ENCODE measurements around the gene RAPGEF6. TPM values are rescaled to one million over a fixed set of nuclear protein-coding genes. Genes with fewer than 3 reads are reported as not detected.

The RAPGEF6 gene
- total RNA-seq, 4 donors from 2014 or later = 10.2 to 26.5 (median 13.7) TPM

DNA sequence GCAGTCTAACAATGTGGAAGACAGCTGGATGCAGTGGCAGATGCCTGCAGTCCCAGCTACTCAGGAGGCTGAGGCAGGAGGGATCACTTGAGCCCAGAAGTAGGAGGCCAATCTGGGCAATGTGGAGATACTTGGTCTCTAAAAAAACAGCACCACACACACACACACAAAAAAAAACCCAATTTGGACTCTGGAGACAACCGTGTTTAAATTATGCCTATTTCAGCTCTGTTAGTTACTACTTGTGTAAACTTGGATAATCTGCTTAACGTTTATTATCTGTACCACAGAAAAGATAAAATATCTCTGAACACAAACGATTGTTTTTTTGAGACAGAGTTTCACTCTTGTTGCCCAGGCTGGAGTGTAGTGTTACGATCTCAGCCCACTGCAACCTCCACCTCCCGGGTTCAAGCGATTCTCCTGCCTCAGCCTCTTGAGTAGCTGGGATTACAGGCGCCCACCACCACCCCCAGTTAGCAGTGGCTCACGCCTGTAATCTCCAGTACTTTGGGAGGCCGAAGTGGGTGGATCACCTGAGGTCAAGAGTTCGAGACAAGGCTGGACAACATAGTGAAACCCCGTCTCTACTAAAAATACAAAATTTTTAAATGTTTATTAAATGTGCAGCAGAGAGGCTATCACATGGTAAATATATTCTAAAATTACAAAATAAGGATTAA is 17.7 kb downstream of the RAPGEF6 start:
- Histone ChIP-seq H3K27ac (no peak overlapping the region), H3K4me3 (no peak overlapping the region), H3K4me1 (peaks cover 0 to 9% (median 0%) of the 10 kb centered on the region in 3 donors), H3K27me3 (no peaks in the 10 kb centered on the region), H3K36me3 (no peaks in the 10 kb centered on the region), H3K9me3 (no peaks in the 10 kb centered on the region)
- WGBS, 2 donors = 76 to 79% methylated on average over 10 to 11 of the region's 11 CpGs
- no peak for DNase-seq
- TF ChIP-seq CTCF (IDR thresholded peaks at IDR 0.05) (no peak), POLR2A (IDR thresholded peaks at IDR 0.05) (no peak)
- intact Hi-C loops (cut with DNase I) = no loop called here

- TF ChIP-seq CTCF (IDR thresholded peaks at IDR 0.05) (no peak), POLR2A (IDR thresholded peaks at IDR 0.05) (no peak)
- DNase-seq = no peak
- no peaks in the 10 kb centered on the region for H3K9me3 ChIP-seq
- intact Hi-C loops (cut with DNase I) = no loop called here
- WGBS, 2 donors = 84 to 94% methylated on average over 2 of the region's 2 CpGs
- no peaks in the 10 kb centered on the region for H3K27me3 ChIP-seq
- no peak overlapping the region for H3K4me3 ChIP-seq
- no peaks in the 10 kb centered on the region for H3K36me3 ChIP-seq
- H3K4me1 ChIP-seq = peaks cover 0 to 9% (median 0%) of the 10 kb centered on the region in 3 donors
- no peak overlapping the region for H3K27ac ChIP-seq
Observed at GRCh38 chr5:131615957-131616356, 19.1 kb downstream of the RAPGEF6 start.

DNA sequence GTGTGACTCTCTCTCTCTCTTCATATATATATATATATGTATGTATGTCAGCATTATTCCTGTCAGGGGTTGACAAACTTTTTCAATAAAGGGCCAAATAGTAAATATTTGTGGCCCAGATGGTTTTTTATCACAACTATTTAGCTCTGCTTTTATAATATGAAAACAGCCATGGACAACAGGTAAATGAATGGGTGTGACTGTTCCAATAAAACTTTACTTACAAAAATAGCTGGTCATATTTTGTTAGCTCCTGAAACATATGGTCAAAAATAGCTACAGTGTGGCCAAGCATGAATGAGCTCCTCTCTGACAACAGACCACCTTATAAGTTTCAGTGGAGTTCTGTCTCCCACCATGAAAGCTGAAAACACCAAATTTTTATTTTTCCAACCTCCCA is 21.6 kb downstream of the RAPGEF6 start:
- H3K27ac ChIP-seq = no peak overlapping the region
- no peak for DNase-seq
- no peaks in the 10 kb centered on the region for H3K9me3 ChIP-seq
- intact Hi-C loops (cut with DNase I) = no loop called here
- no peak for TF ChIP-seq POLR2A (IDR thresholded peaks at IDR 0.05)
- no peak for TF ChIP-seq CTCF (IDR thresholded peaks at IDR 0.05)
- no peaks in the 10 kb centered on the region for H3K27me3 ChIP-seq
- peaks cover 0 to 13% (median 0%) of the 10 kb centered on the region in 3 donors for H3K4me1 ChIP-seq
- H3K36me3 ChIP-seq = no peaks in the 10 kb centered on the region
- H3K4me3 ChIP-seq = no peak overlapping the region

GRCh38 chr5:131611064-131611381 is 24.0 kb downstream of the RAPGEF6 start:
- H3K27ac ChIP-seq = no peak overlapping the region
- H3K27me3 ChIP-seq = no peaks in the 10 kb centered on the region
- intact Hi-C loops (cut with DNase I) = no loop called here
- no peaks in the 10 kb centered on the region for H3K36me3 ChIP-seq
- DNase-seq = no peak
- no peak overlapping the region for H3K4me3 ChIP-seq
- WGBS, 2 donors = 88 to 96% methylated on average over 2 of the region's 2 CpGs
- H3K9me3 ChIP-seq = no peaks in the 10 kb centered on the region
- peaks cover 0 to 12% (median 0%) of the 10 kb centered on the region in 3 donors for H3K4me1 ChIP-seq
- TF ChIP-seq CTCF (IDR thresholded peaks at IDR 0.05) (no peak), POLR2A (IDR thresholded peaks at IDR 0.05) (no peak)

GRCh38 chr5:131610198-131611063 is 24.6 kb downstream of the RAPGEF6 start:
- Histone ChIP-seq H3K36me3 (no peaks in the 10 kb centered on the region), H3K27me3 (no peaks in the 10 kb centered on the region), H3K9me3 (no peaks in the 10 kb centered on the region), H3K4me1 (peaks cover 0 to 12% (median 0%) of the 10 kb centered on the region in 3 donors), H3K27ac (no peak overlapping the region), H3K4me3 (no peak overlapping the region)
- intact Hi-C loops (cut with DNase I) = no loop called here
- no peak for TF ChIP-seq CTCF (IDR thresholded peaks at IDR 0.05)
- no peak for TF ChIP-seq POLR2A (IDR thresholded peaks at IDR 0.05)
- 61 to 73% methylated on average over 5 to 6 of the region's 6 CpGs for WGBS, 2 donors
- DNase-seq = no peak
